Melanocyte of skin (primary cell): ENCODE results near the gene EIF4EBP2. TPM values are rescaled to one million over a fixed set of nuclear protein-coding genes. Genes with fewer than 3 reads are reported as not detected.

Experiments used
- total RNA-seq, 2 donors: library from RNA; depleted of rRNA; stranded (reverse); fragments of >200 nt; gene quantifications; 2 replicates each; pipeline ENCODE4 v1.2.3, GENCODE V29; 2012

The EIF4EBP2 gene
- 10 to 100 TPM; 20.6 to 23.0 TPM for total RNA-seq

GRCh38 chr10:70404036-70404786, at the start of gene EIF4EBP2:
Gene EIF4EBP2, plus strand, starts transcription at chr10:70404145. Its CDS starts 257 bp downstream, at chr10:70404402.

GRCh38 chr10:70441161-70441894, 37.4 kb downstream of the EIF4EBP2 start, which contains the start of gene NODAL:
Gene NODAL, minus strand, starts transcription at chr10:70441681. Its CDS starts 14 bp downstream, at chr10:70441667.

Other genes starting within 250 kb of the EIF4EBP2 start
- gene SAR1A, start 233.6 kb upstream of the EIF4EBP2 start, total RNA-seq: 100 to 1,000 TPM in 1 of 2 donors, 10 to 100 TPM in 1; 95.7 to 131 TPM
- gene PPA1, start 170.7 kb upstream of the EIF4EBP2 start, total RNA-seq: 100 to 1,000 TPM; 134 to 228 TPM
- under 1 TPM in 1 of 2 donors, not detected in 1; under 0.01 TPM for gene NPFFR1, start 120.1 kb upstream of the EIF4EBP2 start, total RNA-seq
- 1 to 10 TPM; 7.0 to 7.9 TPM for gene LRRC20, start 21.5 kb upstream of the EIF4EBP2 start, total RNA-seq
- not detected for gene NODAL, start 37.5 kb downstream of the EIF4EBP2 start, total RNA-seq
- gene PALD1, start 74.6 kb downstream of the EIF4EBP2 start, total RNA-seq: under 1 TPM; under 0.01 to 0.34 TPM
- not detected for gene PRF1, start 198.6 kb downstream of the EIF4EBP2 start, total RNA-seq